HepG2 (cell line): ENCODE results near the gene CERS6. TPM values are rescaled to one million over a fixed set of nuclear protein-coding genes. Genes with fewer than 3 reads are reported as not detected.
A peak's percentile ranks its signal among the peaks of the same experiment; 100 is the strongest.

Experiments used
- ATAC-seq: fragments of 200-7000 bp; cut with Tn5 transposase; 3 replicates; pipeline ENCODE4 v1.9.1; 2020; ENCODE audit warnings: mild to moderate bottlenecking, moderate library complexity
- BruUV-seq: library from RNA; stranded (reverse); fragments of 400-500 nt; replicated peaks from 2 replicates; lab custom pipeline; 2021; lab: Mats Ljungman, UMichigan
- CTCF ChIA-PET: fragments of 300-600 bp; formaldehyde crosslinking; extraction: SDS; loops from one replicate; lab custom pipeline; 2021; ENCODE audit warnings: low total read pairs, inconsistent platforms, low intra/inter-chr PET ratio; lab: Yijun Ruan, JAX
- POLR2A ChIA-PET: fragments of 350-600 bp; sonication (Branson Sonifier 250); formaldehyde crosslinking; loops from one replicate; lab custom pipeline; 2020; ENCODE audit warnings: antibody characterized with exemption, inconsistent platforms; lab: Yijun Ruan, JAX
- DNase-seq: peaks from one replicate; pipeline ENCODE4 v3.0.0-alpha.2; 2015; ENCODE audit warnings: low spot score
- FAIRE-seq: peaks from 3 replicates; lab custom pipeline; 2011; peaks lifted over from hg19 to GRCh38; lab: Jason Lieb, UNC
- H2AFZ ChIP-seq: one replicate; pipeline ENCODE4 v1.6.1; 2011; ENCODE audit warnings: low read length, inconsistent platforms
- H3K27ac ChIP-seq: fragments of 300-600 bp; 3 replicates; pipeline ENCODE4 v1.8.0; 2011; ENCODE audit warnings: mixed run types, mild to moderate bottlenecking, mixed read lengths, low read length, inconsistent platforms; ENCODE audit not compliant: insufficient read depth; ENCODE audit errors: extremely low read length
- H3K27me3 ChIP-seq, 2 experiments: fragments of 200-600 bp in 1 of 2; 2 replicates in 1 of 2; 3 replicates in 1 of 2; pipeline versions ENCODE4 v1.6.0 to v1.8.0; 2011; ENCODE audit warnings: low read length in 2 of 2, mild to moderate bottlenecking in 2 of 2, moderate library complexity in 2 of 2, inconsistent platforms in 1 of 2; ENCODE audit not compliant: insufficient read depth in 2 of 2, control insufficient read depth in 1 of 2
- H3K36me3 ChIP-seq, 2 experiments: fragments of 200-600 bp in 1 of 2; replicated peaks in 1 of 2; 2 replicates in 1 of 2; 3 replicates in 1 of 2; pipeline versions ENCODE4 v1.5.1 to v1.8.0; 2011; ENCODE audit warnings: low read length in 2 of 2, inconsistent platforms in 1 of 2; ENCODE audit not compliant: insufficient read depth in 2 of 2, control insufficient read depth in 1 of 2
- H3K4me1 ChIP-seq: 2 replicates; pipeline ENCODE4 v1.5.1; 2012; ENCODE audit warnings: low read length, inconsistent platforms; ENCODE audit not compliant: insufficient read depth
- H3K4me2 ChIP-seq: 2 replicates; pipeline ENCODE4 v1.6.0; 2011; ENCODE audit warnings: low read depth, low read length, inconsistent platforms
- H3K4me3 ChIP-seq, 3 experiments: fragments of 200-600 bp in 1 of 3; sonication (generic), shearing (Covaris generic) in 1 of 3; replicated peaks in 1 of 3; 2 replicates each; pipeline ENCODE4 v1.5.1; 2011 to 2016; ENCODE audit warnings: low read length in 3 of 3, inconsistent platforms in 2 of 3, low read depth in 2 of 3, mild to moderate bottlenecking in 2 of 3, control low read depth in 1 of 3, mixed read lengths in 1 of 3; ENCODE audit not compliant: insufficient read depth in 1 of 3
- H3K79me2 ChIP-seq: one replicate; pipeline ENCODE4 v1.6.1; 2011; ENCODE audit warnings: low read length, inconsistent platforms; ENCODE audit not compliant: insufficient read depth
- H3K9ac ChIP-seq: 2 replicates; pipeline ENCODE4 v1.6.0; 2011; ENCODE audit warnings: mild to moderate bottlenecking, low read depth, low read length, inconsistent platforms; ENCODE audit not compliant: insufficient read depth
- H3K9me3 ChIP-seq: 2 replicates; pipeline ENCODE4 v1.5.1; 2012; ENCODE audit warnings: mild to moderate bottlenecking, low read length
- H4K20me1 ChIP-seq: 2 replicates; pipeline ENCODE4 v1.6.0; 2011; ENCODE audit warnings: inconsistent platforms, mild to moderate bottlenecking, low read length, moderate library complexity; ENCODE audit not compliant: insufficient read depth
- MAFF ChIP-seq: IDR thresholded peaks from 2 replicates; pipeline ENCODE4 v1.6.1; 2011; ENCODE audit warnings: low read depth, low read length, improper control_type of control experiment
- MAFK ChIP-seq, 2 experiments: IDR thresholded peaks in 1 of 2; conservative IDR thresholded peaks in 1 of 2; 2 replicates each; pipeline ENCODE4 v1.6.1; 2011; ENCODE audit warnings: improper control_type of control experiment in 2 of 2, low read length in 2 of 2
- ZNF10 ChIP-seq: sonication (generic); formaldehyde crosslinking; IDR thresholded peaks from 2 replicates; pipeline ENCODE4 v1.4.0; 2020; ENCODE audit warnings: mild to moderate bottlenecking, low read depth, missing genetic modification reagents, borderline replicate concordance
- ZNF496 ChIP-seq: sonication (generic); formaldehyde crosslinking; IDR thresholded peaks from 2 replicates; pipeline ENCODE4 v1.8.1; 2023; ENCODE audit warnings: mild to moderate bottlenecking, moderate library complexity, missing genetic modification reagents; ENCODE audit not compliant: insufficient replicate concordance
- WGBS: methylation state at CpG from one replicate; pipeline ENCODE4 v1.1.6; 2017; ENCODE audit warnings: low lambda C conversion rate; 5-methylcytosine and 5-hydroxymethylcytosine counted together
- in situ Hi-C: cut with HindIII; loops from 2 replicates; pipeline ENCODE4 v1.10.0; 2017; ENCODE audit warnings: low pct_unique_long_range_greater_than_20kb; ENCODE audit not compliant: extremely low pct_ligation_motif_present
- intact Hi-C: fragments of 100-400 bp; cut with micrococcal nuclease; formaldehyde crosslinking; loops from one replicate; pipeline ENCODE4 v1.10.0; 2022; ENCODE audit not compliant: unreplicated experiment
- polyA plus RNA-seq, 8 experiments: library from polyadenylated mRNA; depleted of rRNA in 3 of 8; stranded (reverse) in 7 of 8; unstranded in 1 of 8; fragments of >200 nt; fragmentation: Illumina TruSeq in 4 of 8; extraction: Trizol in 4 of 8; gene quantifications; 2 replicates each; pipeline versions ENCODE4 v1.2.1 to v1.2.3, GENCODE V29; 2011 to 2016; ENCODE audit warnings: low read depth in 4 of 8, missing spikeins in 1 of 8, mixed read lengths in 1 of 8; ENCODE audit not compliant: insufficient read depth in 1 of 8
- total RNA-seq, 5 experiments: library from RNA; depleted of rRNA; stranded (reverse); fragments of >200 nt; fragmentation: Illumina TruSeq; extraction: Trizol; gene quantifications; 2 replicates each; pipeline ENCODE4 v1.2.3, GENCODE V29; 2016; ENCODE audit warnings: low read depth in 1 of 5
- TF ChIP-seq, protein P1 (sequence below): sonication (generic); formaldehyde crosslinking; conservative IDR thresholded peaks from 2 replicates; pipeline ENCODE4 v1.8.1; 2023; ENCODE audit warnings: missing genetic modification reagents

Gene CERS6
- total and polyA plus RNA-seq, 2 of the 13 experiments (the other 11 are each of a cell fraction or from before 2014, with no cell fraction given), result 10.1 to 20.3 TPM

DNA sequence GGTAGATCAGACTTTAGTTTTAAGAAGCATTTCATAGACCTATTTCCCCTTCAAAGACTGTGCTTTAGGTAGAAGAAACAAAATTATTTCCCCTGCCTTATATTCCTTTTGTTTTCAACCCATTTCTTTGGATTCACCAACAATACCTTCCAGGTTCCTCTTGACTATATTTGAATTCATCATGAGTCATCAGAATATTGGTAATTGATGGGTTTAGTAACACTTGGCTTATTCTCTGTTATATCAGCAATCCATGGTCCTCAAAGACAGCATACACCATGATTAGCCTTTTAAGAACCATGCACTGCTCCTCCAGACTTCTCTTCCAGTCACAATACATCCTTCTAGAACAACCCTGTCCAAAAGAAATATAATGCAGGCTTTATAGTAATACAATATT is 263.4 kb downstream of the CERS6 start:
- TF ChIP-seq ZNF496 (CRISPR knock-in tag), result no peak
- TF ChIP-seq MAFK (conservative IDR thresholded peaks at IDR 0.05 in 1 of 2, IDR thresholded peaks at IDR 0.05 in 1 of 2; ENCODE audit: low read length in 2 of 2), result peak; percentile 39 to 55; a peak in 3 of 4 replicates
- TF ChIP-seq MAFF, result peak; percentile 27; the same call in 1 of the 2 replicates
- Histone ChIP-seq H3K27ac (no peak overlapping the region), H3K27me3 (no peaks in the 10 kb centered on the region), H3K4me2 (no peak overlapping the region), H4K20me1 (no peaks in the 10 kb centered on the region), H3K79me2 (no peaks in the 10 kb centered on the region), H3K36me3 (peaks cover 4 to 15% of the 10 kb centered on the region in 2 experiments), H2AFZ (no peak overlapping the region), H3K4me3 (no peak overlapping the region), H3K4me1 (no peaks in the 10 kb centered on the region), H3K9me3 (no peaks in the 10 kb centered on the region), H3K9ac (no peak overlapping the region)
- FAIRE-seq (no peak), ATAC-seq (no peak), DNase-seq (no peak)
- in situ Hi-C loops (no loop called here), intact Hi-C loops (no loop called here)
- CTCF ChIA-PET, result no interaction called here
- BruUV-seq, result no TSS peak
- POLR2A ChIA-PET, result no interaction called here

DNA sequence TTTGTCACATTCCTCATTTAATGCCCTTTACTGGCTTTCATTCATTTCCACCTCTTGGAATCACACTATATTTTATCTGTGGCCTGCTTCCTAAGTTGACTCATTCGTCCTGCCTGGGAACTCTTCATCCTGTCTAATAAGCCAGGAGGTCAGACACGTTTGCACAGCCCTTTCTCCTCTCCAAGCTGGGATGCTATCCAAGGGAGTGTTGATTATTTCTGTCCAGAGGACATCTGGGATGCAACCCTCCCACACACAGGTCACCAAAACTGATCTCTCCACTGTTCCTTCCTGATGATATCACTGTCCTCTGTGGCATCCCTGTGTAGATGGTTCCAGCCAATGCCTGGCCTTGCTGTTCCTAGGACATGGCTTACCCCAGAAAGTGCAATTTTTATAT is 266.5 kb downstream of the CERS6 start:
- ATAC-seq (no peak), DNase-seq (no peak)
- Histone ChIP-seq H3K4me1 (no peaks in the 10 kb centered on the region), H3K4me2 (no peak overlapping the region), H3K79me2 (no peaks in the 10 kb centered on the region), H3K27me3 (no peaks in the 10 kb centered on the region), H3K9ac (no peak overlapping the region), H3K27ac (no peak overlapping the region)
- in situ Hi-C loops, result no loop called here
- POLR2A ChIA-PET, result no interaction called here
- BruUV-seq, result no TSS peak
- TF ChIP-seq, protein P1, sequence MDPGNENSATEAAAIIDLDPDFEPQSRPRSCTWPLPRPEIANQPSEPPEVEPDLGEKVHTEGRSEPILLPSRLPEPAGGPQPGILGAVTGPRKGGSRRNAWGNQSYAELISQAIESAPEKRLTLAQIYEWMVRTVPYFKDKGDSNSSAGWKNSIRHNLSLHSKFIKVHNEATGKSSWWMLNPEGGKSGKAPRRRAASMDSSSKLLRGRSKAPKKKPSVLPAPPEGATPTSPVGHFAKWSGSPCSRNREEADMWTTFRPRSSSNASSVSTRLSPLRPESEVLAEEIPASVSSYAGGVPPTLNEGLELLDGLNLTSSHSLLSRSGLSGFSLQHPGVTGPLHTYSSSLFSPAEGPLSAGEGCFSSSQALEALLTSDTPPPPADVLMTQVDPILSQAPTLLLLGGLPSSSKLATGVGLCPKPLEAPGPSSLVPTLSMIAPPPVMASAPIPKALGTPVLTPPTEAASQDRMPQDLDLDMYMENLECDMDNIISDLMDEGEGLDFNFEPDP, result 0 out of 2 replicates have a peak, but pooled peaks have one; percentile 69
- TF ChIP-seq ZNF10 (CRISPR knock-in tag), result no peak
- TF ChIP-seq, all 625 proteins: peak for 1
- Histone ChIP-seq H3K4me3 (no peak overlapping the region), H3K9me3 (no peaks in the 10 kb centered on the region), H2AFZ (no peak overlapping the region), H4K20me1 (no peaks in the 10 kb centered on the region), H3K36me3 (peaks cover 4 to 15% of the 10 kb centered on the region in 2 experiments; a peak in 4 of 5 replicates)
- intact Hi-C loops, result no loop called here
- CTCF ChIA-PET, result no interaction called here
- WGBS, result 84% methylated on average over 2 of the region's 2 CpGs
- no peak for FAIRE-seq
